Measurements from ENCODE around the gene DENND1A.

Gene DENND1A

DNA sequence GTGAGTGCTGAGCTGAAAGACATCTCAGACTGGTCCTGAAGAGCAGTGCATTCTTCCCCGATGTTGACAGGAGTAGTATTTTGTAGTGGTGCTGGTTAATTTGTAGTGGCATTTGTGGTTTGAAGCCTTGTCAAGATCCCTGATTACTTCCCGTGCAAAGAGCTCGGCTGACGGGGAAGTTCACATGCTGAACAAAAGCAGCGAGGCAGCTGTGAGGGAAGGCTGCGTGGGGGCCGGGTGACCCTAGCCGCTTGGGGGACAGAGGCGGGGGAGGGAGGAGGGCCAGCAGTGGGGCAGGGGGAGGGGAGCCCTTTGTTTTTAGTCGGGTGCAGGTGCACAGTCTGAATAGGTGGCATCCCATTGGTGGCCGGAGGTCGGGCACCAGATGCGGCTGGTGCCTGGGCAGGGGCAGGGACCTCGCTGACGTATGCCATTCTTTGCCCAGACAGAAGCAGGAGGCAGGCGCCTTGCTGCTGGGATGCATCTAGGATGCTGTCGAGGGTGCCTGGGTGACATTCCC, 509.3 kb downstream of the DENND1A start:
- DNase-seq: no peak

DNA sequence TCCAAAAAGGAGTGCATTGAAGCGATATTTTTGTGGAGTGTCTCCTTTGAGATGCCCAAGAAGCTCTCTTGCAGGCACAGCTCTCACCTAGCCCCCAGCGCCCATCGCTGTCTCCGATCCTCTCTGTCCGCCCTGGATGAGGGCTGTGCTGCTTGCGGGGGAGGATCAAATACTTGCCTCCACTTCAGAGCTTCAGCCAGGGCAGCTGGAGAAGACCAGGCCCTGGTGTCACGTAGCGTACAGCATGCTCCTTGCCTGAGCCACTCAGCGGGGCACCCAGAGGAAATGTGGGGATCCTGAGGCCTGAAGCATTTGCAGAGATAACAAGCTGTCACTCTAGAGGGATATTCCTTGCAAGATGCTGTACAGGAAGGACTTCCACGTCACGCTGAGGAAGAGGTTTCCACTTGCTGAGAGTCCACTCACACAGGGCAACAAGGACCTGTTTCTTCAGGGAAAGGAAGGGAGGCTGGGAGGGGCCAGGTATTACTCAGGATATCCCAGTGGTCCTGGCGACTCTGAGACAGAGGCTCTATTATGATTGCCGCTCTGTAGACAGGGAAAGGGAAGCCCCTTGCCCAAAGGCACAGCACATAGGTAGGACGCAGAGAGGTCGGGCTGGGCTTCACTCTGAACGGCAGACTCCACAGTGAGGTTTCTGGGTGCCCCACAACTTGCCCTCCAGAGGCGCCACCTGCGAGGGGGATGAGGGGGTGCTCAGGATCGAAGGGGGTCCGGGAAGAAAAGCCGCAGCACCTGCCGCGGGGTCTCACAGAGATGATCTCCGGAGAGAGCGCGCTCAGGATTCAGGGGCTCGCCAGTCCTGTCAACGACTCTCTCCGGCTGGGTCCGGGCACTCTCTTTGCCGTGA, 510.0 kb downstream of the DENND1A start:
- no peak for DNase-seq

DNA sequence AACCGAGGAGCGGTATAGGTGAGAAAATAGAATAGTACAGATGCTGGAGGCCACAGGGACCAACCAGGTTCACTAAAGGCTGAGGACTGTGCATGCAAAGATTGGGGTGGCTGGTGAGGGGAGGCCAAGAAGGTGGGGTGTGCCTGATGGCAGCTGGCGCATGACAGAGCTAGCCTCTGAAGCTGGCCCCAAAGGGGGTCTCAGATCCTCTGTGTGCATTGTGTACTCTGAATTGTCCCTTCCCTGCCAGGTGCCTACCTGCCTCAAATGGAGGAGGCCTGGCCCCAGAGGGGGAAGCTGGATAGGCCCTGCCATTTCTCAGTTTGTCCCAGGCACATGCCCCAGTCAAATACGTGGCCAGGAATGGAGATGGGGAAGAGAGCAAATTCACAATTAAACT, 510.8 kb downstream of the DENND1A start:
- no peak for DNase-seq

DNA sequence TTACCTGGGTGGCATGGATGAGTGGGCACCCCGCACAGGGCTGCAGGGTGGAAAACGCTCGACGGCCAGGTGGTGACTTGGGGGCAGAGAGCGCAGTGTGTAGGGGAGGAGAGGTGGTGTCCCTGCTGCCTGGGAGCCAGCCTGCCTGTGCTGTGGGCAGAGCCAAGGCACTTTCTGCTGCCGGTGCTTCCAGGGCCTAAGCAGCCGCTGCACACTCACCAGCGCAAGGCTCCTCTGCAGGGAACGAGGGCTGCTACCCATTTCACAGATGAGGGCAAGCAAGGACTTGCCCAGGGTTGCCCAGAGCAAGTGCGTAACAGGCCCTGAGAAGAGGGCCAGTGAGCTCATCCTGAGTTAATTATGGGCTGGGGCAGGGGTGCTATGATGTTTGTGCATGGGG, 511.4 kb downstream of the DENND1A start:
- no peak for DNase-seq

DNA sequence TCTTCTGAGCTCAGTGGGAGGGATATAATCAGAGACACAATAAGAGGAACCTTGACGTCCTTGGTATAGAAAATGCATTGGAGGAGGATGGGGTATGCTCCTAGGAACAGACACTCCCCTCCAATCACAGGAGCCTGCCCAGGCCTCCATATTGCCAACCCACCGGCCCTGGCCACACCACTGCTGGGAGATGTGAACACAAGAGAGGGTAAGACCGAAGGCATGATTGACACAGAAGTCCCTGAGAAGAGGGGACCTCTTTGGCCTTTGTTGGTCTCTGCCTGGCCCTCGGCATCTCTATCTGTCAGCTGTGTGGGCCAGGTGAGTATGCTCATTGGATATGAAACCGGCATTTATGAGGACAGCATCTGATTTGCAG, 511.9 kb downstream of the DENND1A start:
- DNase-seq: no peak

DNA sequence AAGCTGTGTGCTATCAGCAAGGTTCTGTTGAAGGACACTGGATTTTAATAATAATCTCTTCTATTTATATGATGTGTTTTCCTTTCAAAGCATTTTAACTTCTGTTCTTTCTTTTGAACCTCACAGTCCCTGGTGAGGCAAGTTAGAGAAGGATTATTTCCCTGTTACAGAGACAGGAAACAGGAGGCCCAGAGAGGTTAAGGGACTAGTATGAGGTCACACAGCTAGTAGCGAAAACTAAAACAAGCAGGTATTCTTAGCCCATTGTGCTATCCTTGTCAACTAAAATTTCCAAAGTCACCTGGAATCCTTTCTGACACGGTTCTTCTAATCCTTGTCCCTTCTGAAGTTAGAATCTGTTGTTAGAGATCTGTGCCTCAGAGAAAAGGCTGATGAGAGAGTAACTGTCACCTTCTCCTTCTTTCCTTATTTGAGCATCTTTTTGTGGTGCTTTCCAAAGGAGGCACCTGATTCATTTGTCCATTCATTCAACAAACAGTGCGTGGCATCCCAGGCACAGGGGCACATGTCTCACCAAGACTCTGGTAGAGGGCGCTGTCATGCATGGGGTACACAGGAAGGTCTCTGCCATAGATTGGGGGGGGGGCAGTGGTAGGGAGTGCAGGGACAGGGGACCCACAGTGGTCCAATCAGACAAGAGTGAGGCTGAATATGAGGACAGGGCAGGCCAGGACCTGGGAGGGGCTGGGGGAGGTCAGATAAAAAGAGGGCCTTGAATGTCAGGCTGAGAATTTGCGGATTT, 512.5 kb downstream of the DENND1A start:
- no peak for DNase-seq

DNA sequence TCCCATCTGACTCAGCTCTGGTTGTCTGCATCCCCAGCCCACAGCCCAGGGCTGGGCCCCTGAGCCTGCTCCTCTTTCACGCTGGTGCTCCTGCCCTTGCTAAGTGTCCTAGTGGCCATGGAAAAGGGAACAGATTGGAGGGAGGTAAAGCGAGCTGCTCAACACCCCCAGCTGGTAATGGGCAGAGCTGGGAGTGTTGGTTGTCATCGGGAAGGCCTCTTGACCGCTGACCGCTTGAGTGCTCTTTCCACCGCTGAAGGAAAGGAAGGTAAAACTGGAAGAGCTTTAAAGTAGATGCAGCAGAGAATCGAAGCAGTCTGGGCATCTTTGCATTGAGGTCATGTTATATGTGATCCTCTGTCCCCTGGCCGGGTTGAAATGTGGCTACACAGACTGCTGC, 513.8 kb downstream of the DENND1A start:
- DNase-seq: no peak

DNA sequence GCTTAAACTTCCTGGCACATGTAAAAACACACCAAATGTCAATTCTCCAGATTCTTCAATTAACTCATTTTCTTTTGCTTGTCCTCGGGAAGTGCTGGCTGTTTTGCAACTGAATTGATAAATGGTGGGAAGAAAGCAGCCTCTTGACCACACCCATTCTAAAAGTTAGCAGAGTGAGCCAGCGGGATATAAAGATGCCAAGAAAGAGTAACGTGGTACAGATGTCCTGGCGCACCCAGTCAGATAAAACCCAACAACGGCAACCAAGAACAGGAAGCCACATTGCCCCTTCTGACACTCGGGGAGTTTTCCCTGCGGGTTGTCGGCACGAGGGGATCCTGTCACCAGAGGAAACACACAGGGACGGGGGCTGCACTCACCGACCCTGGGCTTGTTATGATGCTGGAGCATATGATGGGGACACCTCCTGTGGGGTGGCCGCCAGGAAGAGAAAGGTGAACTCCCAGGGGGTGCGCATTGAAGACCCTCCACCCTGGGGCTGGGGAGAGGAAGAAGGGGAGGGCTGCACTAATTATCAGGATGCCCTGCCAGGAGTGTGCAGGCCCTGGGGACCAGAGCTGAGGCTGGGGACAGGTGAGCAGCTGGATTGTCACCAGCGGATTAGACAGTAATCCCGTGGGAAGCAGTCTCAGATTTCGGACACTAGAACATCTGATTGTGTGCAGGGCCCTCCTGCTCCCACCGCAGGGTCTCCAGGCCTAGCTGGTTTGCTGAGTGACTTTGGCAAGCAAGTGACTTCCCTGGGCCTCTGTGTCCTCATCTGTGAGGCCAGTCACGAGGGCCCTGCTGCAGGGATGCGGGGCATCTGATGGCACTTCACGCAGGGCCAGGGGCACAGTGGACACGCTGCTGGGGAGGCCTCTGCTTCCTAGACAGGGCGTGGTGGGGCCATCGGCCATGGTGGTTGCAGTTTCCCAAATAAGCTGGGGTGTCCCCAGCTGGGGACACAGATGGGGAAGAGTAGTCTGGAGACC, 514.7 kb downstream of the DENND1A start:
- no peak for DNase-seq

DNA sequence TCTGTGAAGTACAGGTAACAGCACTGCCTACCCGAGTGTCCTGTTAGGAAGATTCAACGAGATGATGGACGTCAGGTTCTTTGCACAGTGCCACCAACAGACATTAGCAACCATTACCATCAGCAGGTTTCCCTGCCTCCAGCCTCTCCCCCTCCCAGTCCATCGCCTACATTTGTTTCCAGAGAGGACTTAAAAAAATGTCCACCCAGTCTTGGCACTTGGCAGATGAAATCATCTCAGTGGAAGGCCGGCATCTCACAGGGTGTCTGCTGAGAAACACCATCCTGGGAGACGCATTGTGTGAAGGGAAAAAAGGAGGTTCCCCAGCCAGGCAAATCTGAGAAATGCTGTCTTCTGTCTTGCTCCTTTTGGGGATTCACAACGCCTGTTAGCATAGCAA, 515.7 kb downstream of the DENND1A start:
- DNase-seq: no peak

DNA sequence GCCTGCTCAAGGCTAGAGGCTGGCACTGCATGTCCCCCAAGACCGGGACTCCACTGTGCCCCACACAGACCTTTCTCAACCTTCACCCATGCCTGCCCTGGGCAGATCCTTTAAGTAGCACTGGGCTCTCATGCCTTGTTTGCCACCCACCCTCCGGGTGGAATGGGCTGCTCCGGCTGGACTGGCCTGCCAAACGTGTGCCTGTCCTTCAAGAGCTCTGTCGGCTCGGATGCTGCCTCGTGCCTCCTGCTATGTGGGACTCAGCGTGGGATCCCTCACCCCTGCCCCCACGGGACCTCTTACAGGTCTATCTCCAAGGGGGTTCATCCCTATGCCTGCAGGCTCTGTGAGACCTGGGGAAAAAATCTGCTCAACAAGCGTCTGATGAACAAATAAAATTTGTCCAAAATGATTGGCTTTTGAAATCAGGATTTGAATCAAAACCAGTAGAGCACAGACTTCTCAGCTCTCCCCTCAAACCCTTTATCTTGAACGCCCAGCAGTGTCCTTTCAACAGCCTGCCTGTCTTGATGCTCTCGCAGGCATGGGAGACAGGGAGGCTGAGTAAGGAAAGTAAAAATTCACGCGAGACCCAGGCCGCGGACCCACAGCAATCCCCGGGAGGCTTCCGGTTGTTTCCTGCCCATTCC, 517.6 kb downstream of the DENND1A start:
- DNase-seq: no peak

DNA sequence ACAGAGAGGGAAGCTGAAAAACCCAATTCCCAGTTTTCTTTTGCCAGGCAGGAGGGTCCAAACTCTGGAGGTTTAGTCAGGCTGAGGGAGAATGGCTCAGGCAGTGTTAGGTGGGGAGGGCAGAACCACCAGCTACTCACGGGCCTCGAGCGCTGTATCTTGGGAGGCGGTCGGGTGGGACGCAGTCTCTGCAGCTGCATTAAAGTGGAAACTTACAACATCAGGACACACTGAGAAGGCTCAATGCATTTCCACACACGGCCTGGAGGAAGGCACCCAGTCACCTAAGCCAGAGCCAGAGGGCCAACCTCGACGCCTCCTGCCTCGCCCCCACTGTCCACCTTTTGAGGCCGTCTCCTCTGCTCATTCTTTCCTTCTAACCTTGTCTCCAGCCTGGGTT, 518.3 kb downstream of the DENND1A start:
- no peak for DNase-seq

DNA sequence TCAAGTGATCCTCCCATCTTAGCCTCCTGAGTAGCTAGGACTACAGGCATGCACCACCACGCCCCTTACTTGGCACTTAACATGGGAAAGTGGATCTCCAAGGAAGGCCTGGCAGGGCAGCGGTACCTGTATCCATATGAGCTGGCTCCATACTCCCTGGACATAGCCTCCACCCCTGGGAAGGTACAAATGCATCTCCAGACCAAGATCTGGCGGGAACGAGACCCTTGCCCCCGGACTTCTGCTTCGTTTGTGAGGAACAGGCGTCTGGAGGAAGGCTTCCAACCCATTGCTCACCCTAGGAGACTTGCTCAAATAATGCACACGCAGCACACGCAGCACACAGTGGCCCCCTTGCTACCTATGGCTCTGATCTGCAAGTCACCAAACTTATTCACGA, 518.7 kb downstream of the DENND1A start:
- DNase-seq: no peak

DNA sequence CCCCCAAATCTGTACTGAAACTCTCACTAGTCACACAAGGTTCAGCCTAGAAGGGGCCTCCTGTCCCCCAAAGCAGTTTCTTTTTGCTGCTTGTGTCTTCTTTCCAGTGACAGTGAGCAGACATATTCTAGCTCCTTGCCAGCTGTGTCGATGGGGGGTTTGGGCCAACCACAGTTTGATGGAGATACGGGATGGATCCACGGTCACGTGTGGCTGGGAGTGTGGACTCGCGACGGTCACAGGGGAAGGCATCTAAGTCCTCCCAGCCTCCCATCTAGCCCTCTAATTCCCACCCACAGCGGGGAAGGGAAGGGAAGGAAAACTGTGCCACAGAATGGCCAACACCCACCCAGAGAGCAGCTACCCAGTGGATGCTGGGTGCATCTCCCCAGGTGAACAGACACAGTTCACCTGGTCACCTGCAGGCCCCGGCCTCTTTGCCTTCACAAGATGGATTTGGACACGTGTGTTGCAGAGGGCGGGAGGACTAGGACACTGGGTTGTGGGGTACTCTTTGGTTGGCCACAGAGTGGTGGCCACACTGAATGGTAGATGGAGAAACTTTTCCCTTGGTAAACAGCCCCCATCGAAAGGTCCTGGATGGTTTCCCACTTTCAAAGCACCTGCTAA, 519.5 kb downstream of the DENND1A start:
- DNase-seq: no peak

DNA sequence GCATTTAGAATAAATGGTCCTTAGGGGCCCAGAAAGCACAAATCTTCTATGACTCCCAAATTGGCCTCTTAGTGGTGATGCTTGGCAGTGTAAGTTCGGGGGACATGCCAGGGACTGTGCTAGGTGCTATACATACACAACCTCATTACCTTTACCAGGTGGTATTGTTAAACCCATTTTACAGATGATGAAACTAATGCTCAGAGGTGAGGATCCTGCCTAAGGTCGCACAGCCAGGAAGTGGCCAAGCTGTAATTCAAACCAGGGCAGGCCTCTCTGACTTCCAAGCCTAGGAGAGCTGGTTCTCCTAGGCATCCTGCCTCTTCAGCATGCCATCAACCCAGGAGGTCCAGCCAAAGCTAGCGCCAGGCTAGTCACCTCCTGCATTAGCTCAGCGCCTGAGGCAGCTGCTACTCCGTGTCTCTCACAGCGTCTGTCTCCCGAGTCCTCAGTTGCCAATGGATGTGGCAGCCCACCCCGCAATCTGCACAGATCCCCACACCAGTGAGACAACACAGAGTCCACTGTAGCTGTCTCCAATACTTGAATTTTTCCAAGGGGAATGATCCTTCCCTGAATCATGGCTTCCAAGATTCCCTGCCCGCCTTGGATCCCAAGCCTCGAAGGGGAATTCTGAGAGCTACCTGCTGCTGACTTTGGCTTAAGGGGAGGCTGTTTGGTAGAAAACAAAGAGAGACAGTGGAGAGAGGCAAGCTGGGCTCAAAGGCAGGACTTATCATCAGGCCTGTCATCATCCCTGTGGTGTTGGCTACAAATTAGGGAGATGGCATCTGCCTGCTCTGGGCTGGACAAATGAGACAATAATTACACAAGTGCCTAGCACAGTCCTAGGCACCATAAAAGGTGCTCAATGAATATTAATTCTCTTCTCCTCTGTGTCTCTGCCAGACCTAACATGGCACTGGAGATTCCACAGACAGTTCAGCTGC, 521.3 kb downstream of the DENND1A start:
- DNase-seq: no peak

DNA sequence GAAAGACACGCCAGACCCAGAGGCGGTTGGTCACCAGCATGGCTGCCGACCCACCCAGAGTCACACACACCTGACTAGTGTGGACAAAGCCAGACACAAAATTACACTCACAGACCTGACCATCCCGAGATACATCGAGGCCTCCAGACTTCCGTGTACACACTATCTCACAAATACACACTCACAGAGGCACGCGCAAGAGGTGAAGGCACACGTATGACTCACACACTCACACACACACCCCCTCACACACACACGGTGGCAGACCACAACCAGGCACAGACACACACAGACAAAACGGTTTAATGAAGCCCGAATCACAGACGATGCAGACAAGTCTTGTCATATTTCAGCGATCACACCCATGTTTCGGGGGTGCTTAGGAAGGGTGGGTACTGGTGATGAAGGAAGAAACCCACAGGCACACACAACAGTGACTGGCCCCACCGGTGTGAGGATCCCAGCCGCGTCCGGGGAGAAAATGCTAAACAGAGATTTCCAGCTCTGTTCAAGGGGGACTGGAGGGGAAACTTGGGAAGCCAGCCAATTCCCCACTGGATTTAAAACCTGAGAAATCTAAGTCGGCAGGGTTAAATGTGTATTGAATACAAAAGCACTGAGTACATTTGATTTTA, 522.6 kb downstream of the DENND1A start:
- no peak for DNase-seq

DNA sequence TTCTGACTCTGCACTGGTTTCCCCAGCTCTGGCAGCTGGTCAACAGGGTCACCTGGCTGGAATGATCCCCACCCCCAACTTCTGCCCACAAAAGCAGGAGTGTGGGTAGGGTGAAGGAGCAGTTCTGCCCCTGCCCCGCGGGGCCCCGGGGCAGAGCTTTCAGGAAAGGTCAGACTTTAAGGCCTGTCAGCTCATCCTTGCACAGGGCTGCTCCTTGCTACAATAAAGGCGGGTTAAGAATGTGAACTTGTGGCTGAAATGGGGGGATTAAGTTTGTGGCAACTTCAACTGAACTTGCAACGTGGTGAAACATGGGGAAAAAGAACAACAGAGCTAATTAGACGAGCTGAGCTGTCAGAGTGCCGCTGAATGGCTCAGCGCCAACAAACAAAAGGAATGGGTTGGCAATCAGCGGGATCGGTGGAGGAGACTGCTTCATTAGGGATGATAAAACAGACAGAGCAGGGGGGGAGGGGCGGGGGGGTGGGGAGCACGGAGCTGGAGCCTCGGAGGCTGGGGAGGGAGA, 523.2 kb downstream of the DENND1A start:
- DNase-seq: no peak

DNA sequence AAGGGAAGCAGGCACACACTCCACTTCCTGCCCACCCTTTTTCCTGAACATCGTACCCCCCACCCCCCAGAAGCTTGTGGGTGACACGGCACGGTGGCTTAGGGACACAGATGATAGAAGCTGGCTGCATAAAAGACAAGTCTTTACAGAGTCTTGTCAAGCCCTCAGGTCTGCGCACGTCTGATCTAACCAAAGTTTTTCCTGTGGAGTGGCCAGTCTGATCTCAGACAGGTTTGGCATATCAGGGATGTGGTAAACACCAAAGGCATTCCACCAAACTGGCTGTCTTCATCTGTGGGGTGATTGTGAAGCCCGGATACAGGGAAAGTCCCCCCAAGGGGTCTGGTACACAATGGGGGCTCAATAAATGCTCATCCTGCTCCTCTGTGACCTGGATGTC, 523.9 kb downstream of the DENND1A start:
- DNase-seq: no peak

DNA sequence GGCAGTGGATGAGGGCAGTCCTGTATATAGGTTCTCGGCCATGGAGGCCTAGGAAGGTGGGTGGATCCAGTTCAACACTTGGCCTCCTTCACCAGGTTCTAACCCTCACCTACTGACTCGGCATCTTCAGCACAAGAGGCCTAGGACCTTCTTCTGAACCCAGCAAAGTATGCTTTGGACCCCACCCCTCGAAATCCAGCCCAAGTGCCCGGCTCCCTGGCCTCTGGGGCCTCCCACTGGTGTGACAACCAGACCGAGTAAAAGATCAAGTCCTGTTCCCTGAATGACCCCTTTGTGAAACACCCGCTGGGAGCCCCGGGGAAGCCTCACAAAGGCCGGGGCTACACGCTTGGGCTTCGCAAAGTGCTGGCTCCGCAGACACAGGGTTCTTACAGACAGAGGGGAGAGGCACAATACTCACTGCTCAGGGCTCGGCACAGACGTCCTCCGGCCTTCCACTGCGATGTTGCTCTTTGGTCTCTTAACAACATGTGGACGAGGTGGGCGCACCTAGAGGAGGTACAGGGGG, 526.9 kb downstream of the DENND1A start:
- no peak for DNase-seq

DNA sequence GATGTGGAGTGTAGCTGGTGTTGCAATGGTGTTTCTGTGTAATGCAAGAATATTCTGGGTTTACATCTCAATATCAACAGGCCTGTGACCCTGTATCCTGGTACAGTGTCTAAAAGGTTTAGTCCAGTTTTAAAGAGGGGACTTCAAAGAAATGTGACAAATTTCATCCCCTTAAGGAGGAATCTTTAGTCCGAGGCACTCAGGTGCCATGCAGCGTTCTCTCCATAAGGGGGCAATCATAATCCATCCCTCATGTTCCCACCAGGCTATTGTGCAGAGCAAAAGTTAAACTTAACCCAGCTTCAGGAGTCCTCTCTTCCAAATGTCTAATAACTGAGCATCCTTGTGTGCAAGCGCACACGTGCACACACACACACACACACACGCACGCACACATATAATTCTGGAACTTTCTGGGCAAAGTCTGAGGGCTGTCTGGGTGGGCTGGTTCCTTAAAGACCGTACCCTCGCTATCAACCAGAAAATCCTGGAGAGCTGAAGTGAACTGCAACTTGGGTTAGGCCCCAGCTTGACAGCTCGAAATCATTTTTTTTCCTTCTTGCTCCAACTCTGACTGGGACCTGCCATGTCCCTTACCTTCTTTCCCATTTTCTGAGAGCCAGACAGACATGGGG, 527.9 kb downstream of the DENND1A start:
- no peak for DNase-seq
